GM12875 (cell line): ENCODE results near the gene TRIML2.

Experiments used
- H3K4me3 ChIP-seq: one replicate; pipeline ENCODE4 v1.5.1; 2011; ENCODE audit warnings: low read depth, low read length, control low read depth
- CTCF ChIP-seq: IDR thresholded peaks from 2 replicates; pipeline ENCODE4 v1.5.1; 2011; ENCODE audit warnings: low read depth, mild to moderate bottlenecking, control low read depth, inconsistent platforms, low read length, moderate library complexity, borderline replicate concordance; ENCODE audit not compliant: insufficient read depth

Gene TRIML2

GRCh38 chr4:188107931-188108843 is 1.2 kb downstream of the TRIML2 start:
- TF ChIP-seq CTCF = no peak
- H3K4me3 ChIP-seq = no peak overlapping the region

DNA sequence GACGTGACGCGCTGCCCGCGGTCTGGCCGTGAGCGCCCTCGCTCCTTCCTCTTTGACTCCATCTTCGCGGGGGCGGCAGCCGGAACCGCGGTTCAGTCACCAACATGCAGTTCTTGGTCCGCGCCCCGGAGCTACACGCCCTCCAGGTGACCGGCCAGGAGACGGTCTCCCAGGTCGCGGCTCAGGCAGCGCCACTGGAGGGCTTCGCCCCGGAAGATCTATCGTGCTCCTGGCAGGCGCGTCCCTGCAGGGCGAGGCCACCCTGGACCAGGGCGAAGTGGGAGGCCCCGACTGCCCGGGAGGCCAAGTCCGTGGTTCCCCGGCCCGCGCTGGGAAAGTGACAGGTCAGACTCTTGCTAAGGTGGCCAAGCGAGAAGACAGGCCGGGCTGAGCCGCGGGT is 2.9 kb downstream of the TRIML2 start:
- no peak for TF ChIP-seq CTCF
- no peak overlapping the region for H3K4me3 ChIP-seq

DNA sequence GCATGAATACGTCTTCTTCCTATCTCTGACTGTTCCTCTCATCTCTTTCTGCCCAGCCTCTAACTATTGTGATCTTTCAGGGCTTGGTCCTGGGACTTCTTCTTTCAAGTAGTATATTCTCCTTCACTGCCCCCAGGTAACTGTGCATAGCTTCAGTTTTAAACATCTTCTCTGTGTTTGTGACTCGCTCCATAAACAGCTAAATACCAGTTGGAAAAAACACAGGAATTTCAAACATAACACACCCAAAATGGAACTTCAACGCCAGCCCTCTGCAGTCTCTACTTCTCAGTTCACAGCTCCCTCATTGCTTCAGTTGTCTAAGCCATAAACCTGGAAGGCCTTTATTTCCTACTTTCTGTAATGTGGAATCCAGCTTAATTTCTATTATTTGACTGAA is 16.6 kb downstream of the TRIML2 start:
- no peak for TF ChIP-seq CTCF
- no peak overlapping the region for H3K4me3 ChIP-seq

DNA sequence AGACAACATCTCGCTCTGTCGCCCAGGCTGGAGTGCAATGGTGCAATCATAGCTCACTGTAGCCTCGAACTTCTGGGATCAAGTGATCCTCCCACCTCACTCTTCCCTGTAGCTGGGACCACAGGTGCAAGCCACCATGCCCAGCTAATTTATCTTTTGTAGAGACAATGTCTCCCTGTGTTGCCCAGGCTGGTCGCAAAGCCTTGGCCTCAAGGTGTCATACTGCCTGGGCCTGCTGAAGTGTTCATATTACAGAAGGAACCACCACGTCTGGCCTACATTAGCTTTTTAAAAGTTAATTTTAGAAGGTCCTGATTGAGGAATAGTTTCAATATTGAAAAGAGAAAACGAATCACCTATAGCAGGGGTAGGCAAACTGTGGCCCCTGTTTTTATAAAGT is 22.5 kb downstream of the TRIML2 start:
- no peak overlapping the region for H3K4me3 ChIP-seq
- TF ChIP-seq CTCF = no peak

- TF ChIP-seq CTCF = no peak
- no peak overlapping the region for H3K4me3 ChIP-seq
Measured at GRCh38 chr4:188082796-188083195, 26.6 kb downstream of the TRIML2 start.

DNA sequence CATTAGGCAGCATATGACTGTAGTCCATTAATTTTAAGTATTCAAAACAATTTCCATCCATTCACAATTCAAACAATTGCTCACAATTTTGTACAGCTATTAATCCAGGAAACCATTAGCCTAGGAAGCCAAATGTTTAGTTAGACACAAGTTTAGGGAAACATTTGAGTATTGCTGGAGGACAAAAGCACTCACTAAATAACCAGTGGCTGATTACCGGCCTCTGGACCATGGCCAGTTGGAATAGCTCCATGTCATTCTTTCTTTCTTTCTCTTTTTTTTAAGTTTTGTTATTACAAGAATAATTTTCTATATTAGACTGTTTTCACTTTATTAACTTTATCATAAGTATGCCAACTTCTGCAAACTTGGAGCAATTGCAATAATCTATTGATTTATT is 31.3 kb downstream of the TRIML2 start:
- TF ChIP-seq CTCF = no peak
- H3K4me3 ChIP-seq = no peak overlapping the region

GRCh38 chr4:188076169-188076568 is 33.2 kb downstream of the TRIML2 start:
- no peak overlapping the region for H3K4me3 ChIP-seq
- no peak for TF ChIP-seq CTCF
